ENCODE measurements around the gene OXSM.

DNA sequence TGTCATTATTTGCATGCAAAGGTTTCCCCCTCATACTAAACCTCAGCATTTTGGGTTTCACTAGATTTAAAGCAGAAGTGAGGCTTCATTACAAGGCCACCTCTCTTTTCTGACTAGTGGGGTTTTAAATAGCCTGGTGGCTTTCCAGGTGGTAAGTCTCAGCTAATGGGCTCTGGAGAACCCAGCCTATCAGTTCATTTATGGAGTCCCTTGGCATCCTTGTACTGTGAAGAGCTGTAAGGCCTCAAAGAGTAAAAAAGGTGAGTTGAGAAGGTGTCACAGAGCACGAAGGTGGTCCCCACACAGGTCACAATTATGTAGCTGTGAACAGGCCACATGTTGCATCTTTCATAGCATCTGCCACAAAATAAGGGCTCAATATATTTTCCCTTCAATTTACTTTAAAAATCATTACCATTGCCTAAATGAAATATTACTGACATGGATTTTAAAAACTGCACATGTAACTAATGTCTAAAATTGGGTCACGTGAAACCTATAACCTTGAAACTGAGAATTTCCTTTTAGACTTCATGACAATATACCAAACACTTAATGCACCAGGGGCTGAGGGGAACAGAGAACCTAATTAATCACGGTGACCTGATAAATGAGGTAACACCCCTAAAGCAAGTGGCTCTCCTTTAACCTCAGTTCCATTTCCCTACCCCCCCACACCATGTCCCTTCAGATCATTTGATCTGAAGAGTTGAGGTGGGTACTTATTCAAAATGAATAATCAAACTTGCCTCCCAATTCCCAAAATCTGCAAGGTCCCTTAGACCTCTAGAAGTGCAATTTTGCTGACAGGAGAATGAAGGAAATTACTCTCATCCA, 7.9 kb upstream of the OXSM start:
- TF ChIP-seq, protein P1, sequence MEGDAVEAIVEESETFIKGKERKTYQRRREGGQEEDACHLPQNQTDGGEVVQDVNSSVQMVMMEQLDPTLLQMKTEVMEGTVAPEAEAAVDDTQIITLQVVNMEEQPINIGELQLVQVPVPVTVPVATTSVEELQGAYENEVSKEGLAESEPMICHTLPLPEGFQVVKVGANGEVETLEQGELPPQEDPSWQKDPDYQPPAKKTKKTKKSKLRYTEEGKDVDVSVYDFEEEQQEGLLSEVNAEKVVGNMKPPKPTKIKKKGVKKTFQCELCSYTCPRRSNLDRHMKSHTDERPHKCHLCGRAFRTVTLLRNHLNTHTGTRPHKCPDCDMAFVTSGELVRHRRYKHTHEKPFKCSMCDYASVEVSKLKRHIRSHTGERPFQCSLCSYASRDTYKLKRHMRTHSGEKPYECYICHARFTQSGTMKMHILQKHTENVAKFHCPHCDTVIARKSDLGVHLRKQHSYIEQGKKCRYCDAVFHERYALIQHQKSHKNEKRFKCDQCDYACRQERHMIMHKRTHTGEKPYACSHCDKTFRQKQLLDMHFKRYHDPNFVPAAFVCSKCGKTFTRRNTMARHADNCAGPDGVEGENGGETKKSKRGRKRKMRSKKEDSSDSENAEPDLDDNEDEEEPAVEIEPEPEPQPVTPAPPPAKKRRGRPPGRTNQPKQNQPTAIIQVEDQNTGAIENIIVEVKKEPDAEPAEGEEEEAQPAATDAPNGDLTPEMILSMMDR (IDR thresholded peaks at IDR 0.05): no peak
- TF ChIP-seq POLR2A (IDR thresholded peaks at IDR 0.05): no peak

Measured in vagina (tissue), 2 donors.